ENCODE data around the gene FTO. TPM values are rescaled to one million over a fixed set of nuclear protein-coding genes. Genes with fewer than 3 reads are reported as not detected.
"Not testable (repeated sequence)": the region's sequence is repeated elsewhere in the genome, so short reads cannot be mapped to it uniquely, and the experiment has no call there.

Gene FTO
- total RNA-seq, 1 donor from 2014 or later, result 119 TPM

GRCh38 chr16:53826658-53827057, 122.7 kb downstream of the FTO start:
- DNase-seq, result no peak

- no peak for DNase-seq
Measured at GRCh38 chr16:53827741-53828140, 123.8 kb downstream of the FTO start.

GRCh38 chr16:53829186-53829747, 125.3 kb downstream of the FTO start:
- DNase-seq, result no peak

GRCh38 chr16:53832896-53833544, 129.1 kb downstream of the FTO start:
- no peak for DNase-seq

DNA sequence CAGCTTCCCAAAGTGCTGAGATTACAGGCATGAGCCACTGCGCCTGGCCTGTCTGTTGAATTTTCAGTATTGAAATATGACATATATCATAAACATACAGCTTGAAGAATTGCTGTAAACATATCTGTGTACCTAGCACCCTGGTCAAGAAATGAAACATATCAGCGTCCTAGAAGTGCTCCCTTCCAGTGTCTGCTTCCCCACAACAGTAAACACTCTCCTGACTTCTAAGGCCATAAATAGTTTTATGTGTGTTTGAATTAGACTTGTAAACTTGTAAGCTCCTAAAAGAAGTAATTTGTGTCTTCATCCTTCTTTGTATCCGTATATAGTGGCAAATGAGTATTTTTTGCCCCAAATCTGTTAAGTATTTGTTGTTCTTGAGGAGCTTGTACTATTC, 132.2 kb downstream of the FTO start:
- no peak for DNase-seq

DNA sequence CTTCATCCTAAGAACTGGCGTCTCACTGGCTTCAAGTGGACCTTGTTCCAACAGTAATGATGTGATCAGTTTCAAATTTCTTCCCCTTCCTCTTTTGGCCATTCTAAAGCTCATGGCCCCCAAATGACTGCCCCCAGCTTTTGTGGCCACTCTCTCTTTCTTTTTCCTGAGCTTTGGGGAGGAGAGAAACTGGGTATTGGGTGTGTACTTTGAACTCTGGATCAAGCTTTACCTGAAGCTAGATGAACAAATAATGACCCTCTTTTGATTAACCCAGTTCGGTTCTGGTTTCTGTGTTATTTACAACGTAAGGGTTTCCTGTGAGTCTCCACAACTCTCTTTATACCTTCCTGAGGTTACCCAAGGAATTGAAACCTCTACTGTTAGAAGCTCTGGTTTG, 132.7 kb downstream of the FTO start:
- no peak for DNase-seq

- DNase-seq, result no peak
Measured at GRCh38 chr16:53837426-53837825, 133.5 kb downstream of the FTO start.

GRCh38 chr16:53839150-53839549, 135.2 kb downstream of the FTO start:
- DNase-seq, result peak; percentile 45

DNA sequence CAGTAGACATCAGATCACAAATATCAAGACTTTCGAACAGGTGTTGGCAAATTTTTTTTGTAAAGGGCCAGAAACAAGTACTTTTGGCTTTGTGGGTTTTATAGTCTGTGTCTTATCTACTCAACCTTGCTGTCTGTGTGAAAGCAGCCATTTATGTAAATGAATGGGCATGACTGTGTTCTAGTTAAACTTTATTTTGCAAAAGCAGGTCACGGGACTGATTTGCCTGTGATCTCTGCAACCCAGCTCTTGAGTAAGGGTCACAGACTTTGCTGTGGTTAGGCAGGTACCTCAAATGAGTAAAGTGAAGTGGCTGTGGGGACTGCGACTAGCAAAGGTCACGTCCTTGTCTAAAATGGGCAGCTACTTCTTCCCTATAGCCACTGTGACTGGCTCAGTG, 136.5 kb downstream of the FTO start:
- DNase-seq, result no peak

GRCh38 chr16:53841884-53842283, 137.9 kb downstream of the FTO start:
- no peak for DNase-seq

DNA sequence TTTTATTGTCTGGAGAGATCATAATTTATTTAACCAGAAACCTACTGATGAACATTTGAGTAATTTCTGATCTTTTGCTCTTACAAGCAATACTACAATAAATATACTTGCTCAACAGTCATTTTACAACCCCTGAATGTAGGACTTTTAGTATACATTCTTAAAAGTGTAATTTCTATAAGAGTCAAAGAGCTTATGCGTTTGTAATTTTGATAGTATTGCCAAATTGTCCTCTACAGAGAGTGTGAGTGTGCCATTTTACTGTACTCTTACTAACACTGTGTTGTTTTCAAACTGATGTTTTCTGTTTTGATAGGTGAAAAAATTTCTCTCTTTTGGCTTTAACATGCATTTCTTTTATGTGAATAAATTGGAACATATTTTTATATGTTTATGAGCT, 139.1 kb downstream of the FTO start:
- no peak for DNase-seq

DNA sequence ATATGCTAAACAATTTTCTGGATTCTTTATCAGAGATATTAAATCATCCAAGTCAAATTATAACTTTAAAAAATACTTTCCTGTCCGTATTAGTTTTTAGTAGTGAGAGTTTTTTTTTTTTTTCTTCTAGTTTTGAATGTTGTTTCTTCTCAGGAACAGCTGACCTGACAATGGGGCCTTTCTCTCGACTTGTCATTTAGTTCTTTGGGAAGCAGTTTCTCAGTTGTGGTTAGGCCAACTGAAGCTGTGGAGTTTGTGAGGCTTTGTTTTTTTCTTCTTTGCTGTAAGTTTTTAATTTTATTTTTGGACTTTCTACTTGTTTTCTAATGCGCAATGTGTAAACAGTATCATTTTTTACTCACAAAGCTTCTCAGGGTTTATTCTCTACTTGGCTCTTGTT, 140.8 kb downstream of the FTO start:
- no peak for DNase-seq

DNA sequence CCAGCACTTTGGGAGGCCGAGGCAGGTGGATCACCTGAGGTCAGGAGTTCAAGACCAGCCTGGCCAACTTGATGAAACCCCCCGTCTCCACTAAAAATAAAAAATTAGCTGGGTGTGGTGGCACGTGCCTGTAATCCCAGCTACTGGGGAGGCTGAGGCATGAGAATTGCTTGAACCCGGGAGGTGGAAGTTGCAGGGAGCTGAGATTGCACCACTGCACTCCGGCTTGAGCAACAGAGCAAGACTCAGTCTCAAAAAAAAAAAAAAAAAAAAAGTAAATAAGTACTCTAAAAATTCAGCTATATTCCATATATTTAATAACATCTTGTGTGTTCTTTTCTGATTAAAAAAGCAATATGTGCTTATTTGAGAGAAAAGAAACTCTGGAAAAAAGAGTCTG, 142.6 kb downstream of the FTO start:
- DNase-seq, result not testable (repeated sequence)

DNA sequence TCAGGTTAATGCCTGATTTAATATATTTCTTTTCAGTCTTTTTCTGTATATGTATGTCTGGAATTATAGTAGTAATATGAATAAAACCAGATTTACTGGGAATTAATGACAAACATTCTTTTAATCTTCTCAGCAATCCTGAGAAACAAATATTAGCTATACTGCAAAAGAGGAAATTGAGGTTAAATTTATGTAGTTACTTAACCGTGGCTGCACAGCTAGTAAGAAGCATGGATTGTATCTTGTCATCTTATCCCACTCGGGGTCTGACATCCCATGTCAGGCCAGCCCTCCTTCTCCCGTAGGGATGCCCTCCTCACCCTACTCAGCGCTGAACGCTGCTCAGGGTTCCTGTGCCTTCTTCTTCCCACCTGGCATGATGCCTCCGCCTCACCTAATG, 143.0 kb downstream of the FTO start:
- no peak for DNase-seq

GRCh38 chr16:53848277-53848942, 144.5 kb downstream of the FTO start:
- peak; percentile 30 for DNase-seq

- no peak for DNase-seq
Measured at GRCh38 chr16:53848950-53849349, 145.0 kb downstream of the FTO start.

DNA sequence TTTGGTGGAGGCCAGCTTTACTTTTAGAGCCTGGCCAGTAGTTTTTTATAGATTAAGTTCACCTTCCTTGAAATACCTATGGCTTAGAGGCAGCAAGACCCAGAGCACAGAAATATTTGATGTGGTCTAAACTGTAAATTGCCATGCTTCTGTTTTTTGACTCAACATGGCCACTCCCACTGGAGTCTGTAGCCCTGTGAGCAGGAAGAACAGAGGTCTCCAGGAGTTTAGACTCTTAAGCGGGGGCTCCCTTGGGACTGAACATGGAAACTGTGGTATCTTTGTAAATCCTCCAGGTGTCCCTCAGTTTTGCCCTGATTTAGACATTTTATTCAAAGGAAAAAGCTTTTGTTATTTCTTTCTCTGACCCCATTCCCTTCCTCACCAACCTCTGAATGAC, 145.6 kb downstream of the FTO start:
- DNase-seq, result no peak

DNA sequence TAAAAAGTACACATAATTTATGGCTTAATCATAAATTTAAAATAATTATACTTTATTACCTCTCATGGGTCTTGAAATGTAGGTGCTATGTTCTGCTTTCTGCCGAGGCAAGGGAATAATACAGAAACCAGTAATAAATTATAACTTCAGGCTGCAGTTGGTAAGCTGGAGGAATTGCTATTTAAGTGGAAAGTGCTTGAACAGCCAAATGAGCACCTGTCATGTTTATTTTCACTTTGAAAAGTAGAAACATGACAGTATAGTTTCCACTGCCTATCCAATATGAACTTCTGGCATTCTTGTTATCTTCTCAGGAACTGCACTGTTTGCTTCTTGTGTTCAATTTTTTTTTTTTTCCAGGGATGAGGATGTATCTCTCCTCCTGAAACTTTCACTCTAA, 146.0 kb downstream of the FTO start:
- no peak for DNase-seq

GRCh38 chr16:53852678-53853077, 148.7 kb downstream of the FTO start:
- DNase-seq, result no peak

- DNase-seq, result no peak
Measured at GRCh38 chr16:53855056-53855455, 151.1 kb downstream of the FTO start.

DNA sequence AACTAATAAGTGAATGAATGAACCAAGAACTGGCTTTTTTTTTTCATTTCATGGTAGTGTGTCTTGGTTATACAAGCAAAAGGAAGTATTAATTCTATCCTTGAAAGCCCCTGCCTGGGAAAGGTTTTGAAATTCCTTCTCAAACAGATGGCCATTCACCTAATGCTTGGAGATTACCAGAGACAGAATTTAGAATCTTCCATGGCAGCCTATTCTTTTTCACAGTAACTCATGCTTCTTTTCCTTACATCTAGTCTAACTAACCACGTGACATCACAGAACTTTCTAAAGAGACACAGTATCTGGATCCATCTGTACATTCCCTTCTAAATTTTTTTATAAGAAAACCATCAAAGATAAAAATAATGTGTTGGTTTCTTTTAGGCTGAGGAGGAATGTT, 151.6 kb downstream of the FTO start:
- no peak for DNase-seq

GRCh38 chr16:53859995-53860540, 156.1 kb downstream of the FTO start:
- no peak for DNase-seq

- DNase-seq, result no peak
Measured at GRCh38 chr16:53863861-53864260, 159.9 kb downstream of the FTO start.

Measured in tongue (tissue), 2 donors.